K562 (cell line): ENCODE measurements around the gene ELMO1. TPM values are rescaled to one million over a fixed set of nuclear protein-coding genes. Genes with fewer than 3 reads are reported as not detected.

ENCODE experiments used
- ATAC-seq: fragments of 200-7000 bp; cut with Tn5 transposase; 3 replicates; pipeline ENCODE4 v1.9.1; 2020; ENCODE audit warnings: moderate library complexity
- BruUV-seq: library from RNA; stranded (reverse); fragments of 400-500 nt; replicated peaks from 2 replicates; lab custom pipeline; 2021; lab: Mats Ljungman, UMichigan
- CTCF ChIA-PET: fragments of 300-600 bp; formaldehyde crosslinking; extraction: SDS; loops from one replicate; lab custom pipeline; 2021; ENCODE audit warnings: low intra/inter-chr PET ratio; lab: Yijun Ruan, JAX
- POLR2A ChIA-PET: fragments of 300-600, 350-650 bp; sonication (Branson Sonifier 250); formaldehyde crosslinking; extraction: SDS; loops from one replicate; lab custom pipeline; 2021; ENCODE audit warnings: antibody characterized with exemption, inconsistent platforms; lab: Yijun Ruan, JAX
- DNase-seq, 4 experiments: peaks; one replicate each; pipeline versions ENCODE4 v3.0.0 to v3.0.0-alpha.2; 2011 to 2018; ENCODE audit warnings: low spot score in 3 of 4, mixed read lengths in 3 of 4; ENCODE audit errors: extremely low read depth in 1 of 4
- FAIRE-seq: peaks from 2 replicates; lab custom pipeline; 2011; peaks lifted over from hg19 to GRCh38; lab: Jason Lieb, UNC
- H2AFZ ChIP-seq: 2 replicates; pipeline ENCODE4 v1.6.0; 2011; ENCODE audit warnings: low read depth, low read length, control low read depth, inconsistent platforms
- H3K27ac ChIP-seq: fragments of 200-600 bp; 3 replicates; pipeline ENCODE4 v1.8.0; 2011; ENCODE audit warnings: low read depth, mild to moderate bottlenecking, control low read depth, inconsistent platforms, low read length, moderate library complexity, mixed read lengths; ENCODE audit errors: extremely low read depth
- H3K27me3 ChIP-seq, 2 experiments: fragments of 300-600 bp in 1 of 2; 2 replicates in 1 of 2; 3 replicates in 1 of 2; pipeline versions ENCODE4 v1.6.0 to v1.8.0; 2011; ENCODE audit warnings: inconsistent platforms in 2 of 2, low read length in 2 of 2, mild to moderate bottlenecking in 1 of 2, mixed read lengths in 1 of 2, moderate library complexity in 1 of 2; ENCODE audit not compliant: control insufficient read depth in 2 of 2, insufficient read depth in 2 of 2
- H3K36me3 ChIP-seq: fragments of 300-600 bp; 3 replicates; pipeline ENCODE4 v1.8.0; 2011; ENCODE audit warnings: mild to moderate bottlenecking, low read length, inconsistent platforms; ENCODE audit not compliant: control insufficient read depth, insufficient read depth
- H3K4me1 ChIP-seq, 2 experiments: fragments of 200-600 bp in 1 of 2; replicated peaks in 1 of 2; 2 replicates in 1 of 2; 3 replicates in 1 of 2; pipeline versions ENCODE4 v1.5.1 to v1.8.0; 2011; ENCODE audit warnings: inconsistent platforms in 2 of 2, low read length in 2 of 2, mild to moderate bottlenecking in 1 of 2, mixed read lengths in 1 of 2, moderate library complexity in 1 of 2; ENCODE audit not compliant: control insufficient read depth in 2 of 2, insufficient read depth in 2 of 2
- H3K4me2 ChIP-seq: 2 replicates; pipeline ENCODE4 v1.6.1; 2011; ENCODE audit warnings: low read length, control low read depth, inconsistent platforms, mixed read lengths; ENCODE audit not compliant: insufficient read depth
- H3K4me3 ChIP-seq: fragments of 200-600 bp; sonication (generic), shearing (Covaris generic); 2 replicates; pipeline ENCODE4 v1.5.1; 2016; ENCODE audit warnings: control low read depth, inconsistent platforms
- H3K79me2 ChIP-seq: fragments of 200-600 bp; 3 replicates; pipeline ENCODE4 v1.8.0; 2011; ENCODE audit warnings: low read length, inconsistent platforms; ENCODE audit not compliant: control insufficient read depth, insufficient read depth
- H3K9ac ChIP-seq, 2 experiments: 2 replicates each; pipeline versions ENCODE4 v1.6.0 to v1.6.1; 2011; ENCODE audit warnings: low read depth in 2 of 2, low read length in 2 of 2, control low read depth in 1 of 2, inconsistent platforms in 1 of 2, mild to moderate bottlenecking in 1 of 2, mixed read lengths in 1 of 2; ENCODE audit not compliant: insufficient read depth in 1 of 2
- H3K9me1 ChIP-seq: one replicate; pipeline ENCODE4 v1.6.0; 2011; ENCODE audit warnings: inconsistent platforms, mild to moderate bottlenecking, low read length, moderate library complexity; ENCODE audit not compliant: control insufficient read depth, insufficient read depth
- H3K9me3 ChIP-seq: replicated peaks from 2 replicates; pipeline ENCODE4 v1.5.1; 2011; ENCODE audit warnings: low read depth, low read length, inconsistent platforms; ENCODE audit not compliant: control insufficient read depth, insufficient read depth
- H4K20me1 ChIP-seq: replicated peaks from 2 replicates; pipeline ENCODE4 v1.6.1; 2011; ENCODE audit warnings: low read length, inconsistent platforms, mixed read lengths; ENCODE audit not compliant: control insufficient read depth, insufficient read depth
- DIDO1 ChIP-seq: fragments of 450-650 bp; IDR thresholded peaks from 2 replicates; pipeline ENCODE4 v1.6.1; 2016; ENCODE audit warnings: low read depth, missing biosample characterization, missing genetic modification characterization
- FOXJ2 ChIP-seq: fragments of 200-800 bp; sonication (Bioruptor generic); IDR thresholded peaks from 2 replicates; pipeline ENCODE4 v1.6.1; 2016; ENCODE audit warnings: missing genetic modification characterization, missing compliant biosample characterization
- KLF1 ChIP-seq: fragments of 450-650 bp; IDR thresholded peaks from 2 replicates; pipeline ENCODE4 v1.6.1; 2016; ENCODE audit warnings: missing genetic modification characterization, missing compliant biosample characterization
- OTX1 ChIP-seq: fragments of 450-650 bp; formaldehyde crosslinking; IDR thresholded peaks from 2 replicates; pipeline ENCODE4 v1.4.0; 2022; ENCODE audit warnings: mild to moderate bottlenecking
- SREBF2 ChIP-seq: sonication (generic); formaldehyde crosslinking; IDR thresholded peaks from 2 replicates; pipeline ENCODE4 v1.4.0; 2020; ENCODE audit warnings: mild to moderate bottlenecking, missing genetic modification reagents
- ZBTB7A ChIP-seq: IDR thresholded peaks from 2 replicates; pipeline ENCODE4 v1.6.1; 2011; ENCODE audit warnings: low read depth, mild to moderate bottlenecking, low read length, moderate library complexity, borderline replicate concordance; ENCODE audit not compliant: control insufficient read depth
- ZNF655 ChIP-seq: fragments of 250-450 bp; sonication (Bioruptor Pico); IDR thresholded peaks from 2 replicates; pipeline ENCODE4 v1.5.0; 2021
- WGBS: fragments of 100-300 bp; shearing (Covaris generic); methylation state at CpG from one replicate; pipeline ENCODE4 v1.1.6; 2016; ENCODE audit warnings: low coverage, mixed read lengths; ENCODE audit not compliant: insufficient coverage; ENCODE audit errors: missing lambda C conversion rate; 5-methylcytosine and 5-hydroxymethylcytosine counted together
- in situ Hi-C: fragments of 300-500 bp; cut with MboI; formaldehyde crosslinking; loops from 4 replicates; pipeline ENCODE4 v1.15.0; 2018; ENCODE audit warnings: inconsistent platforms, mixed read lengths
- intact Hi-C: fragments of 100-400 bp; cut with micrococcal nuclease; formaldehyde crosslinking; loops from 2 replicates; pipeline ENCODE4 v1.14.2; 2022
- polyA plus RNA-seq, 8 experiments: library from polyadenylated mRNA; depleted of rRNA in 4 of 8; stranded (reverse) in 5 of 8; unstranded in 3 of 8; fragments of >200 nt; fragmentation: Nextera tagmentation in 2 of 8; fragmentation: Illumina TruSeq in 1 of 8; extraction: Ambion mirVana in 2 of 8; extraction: Trizol in 1 of 8; gene quantifications; 2 replicates each; pipeline versions ENCODE4 v1.2.1 to v1.2.3, GENCODE V29; 2011 to 2014; ENCODE audit warnings: inconsistent platforms in 1 of 8, missing spikeins in 1 of 8
- total RNA-seq, 7 experiments: library from RNA; depleted of rRNA in 6 of 7; stranded (reverse); fragments of >200 nt in 6 of 7; fragmentation: Illumina TruSeq in 2 of 7; extraction: Trizol in 2 of 7; gene quantifications; 2 replicates each; pipeline versions ENCODE4 v1.2.1 to v1.2.3, GENCODE V29; 2011 to 2021; ENCODE audit warnings: low replicate concordance in 1 of 7

ELMO1 gene
- total and polyA plus RNA-seq, 9 of the 15 experiments (the other 6 are each of a cell fraction or from before 2014, with no cell fraction given), result 0.36 to 7.2 (median 3.6) TPM

DNA sequence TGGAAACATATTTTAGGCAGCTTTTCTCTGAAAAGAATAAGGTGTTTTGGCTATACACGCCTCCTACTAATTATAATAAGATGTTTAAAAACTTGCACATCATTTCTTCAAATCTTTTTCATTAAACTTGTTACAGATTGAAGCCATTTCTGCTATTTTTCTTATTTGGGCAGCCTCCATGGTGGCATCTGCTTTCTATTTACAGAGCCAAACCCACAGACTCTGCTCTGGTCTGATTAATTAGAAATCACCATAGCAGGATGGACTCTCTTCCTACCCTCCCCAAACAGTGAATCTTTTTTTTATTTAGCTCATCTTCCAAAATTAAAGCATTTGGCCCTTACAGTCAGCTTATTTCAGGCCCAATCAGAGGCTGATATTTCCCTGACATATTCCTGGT, 638.6 kb downstream of the ELMO1 start:
- intact Hi-C loops, result no loop called here
- Histone ChIP-seq H3K4me1 (no peaks in the 10 kb centered on the region), H3K9ac (no peak overlapping the region), H3K36me3 (no peaks in the 10 kb centered on the region), H3K9me1 (no peaks in the 10 kb centered on the region), H3K4me2 (no peak overlapping the region), H2AFZ (no peak overlapping the region), H3K9me3 (no peaks in the 10 kb centered on the region), H3K79me2 (no peaks in the 10 kb centered on the region), H4K20me1 (no peaks in the 10 kb centered on the region), H3K4me3 (no peak overlapping the region), H3K27ac (no peak overlapping the region), H3K27me3 (no peaks in the 10 kb centered on the region)
- in situ Hi-C loops, result no loop called here
- no peak for TF ChIP-seq FOXJ2
- no peak for TF ChIP-seq SREBF2 (CRISPR knock-in tag)
- no peak for TF ChIP-seq KLF1 (tag)
- no peak for TF ChIP-seq ZNF655 (CRISPR knock-in tag)
- TF ChIP-seq OTX1 (CRISPR knock-in tag), result no peak
- no peak for TF ChIP-seq DIDO1 (tag)
- TF ChIP-seq ZBTB7A, result no peak
- no peak for FAIRE-seq
- ChIA-PET CTCF (no interaction called here), POLR2A (no interaction called here)
- no peak for ATAC-seq
- no TSS peak for BruUV-seq
- WGBS, result 0% methylated on average over 1 of the region's 1 CpG
- DNase-seq, result no peak
